Liver (tissue), 3 donors: Measurements from ENCODE around the gene FOXO6.

Experiments
- CTCF ChIP-seq: fragments of 150-350 bp; IDR thresholded peaks from 2 replicates; pipeline ENCODE4 v1.5.1; 2017; ENCODE audit warnings: improper control_type of control experiment, low read depth, low read length; ENCODE audit not compliant: missing input control
- EGR1 ChIP-seq, 2 donors: IDR thresholded peaks; 2 replicates each; pipeline ENCODE4 v1.6.1; 2016 to 2018; ENCODE audit warnings: antibody characterized with exemption in 2 of 2, low read depth in 2 of 2
- GABPA ChIP-seq, 2 donors: IDR thresholded peaks in 1 of 2; conservative IDR thresholded peaks in 1 of 2; 2 replicates each; pipeline ENCODE4 v1.6.1; 2016; ENCODE audit warnings: antibody characterized with exemption in 2 of 2, mild to moderate bottlenecking in 1 of 2, moderate library complexity in 1 of 2
- JUND ChIP-seq, 2 donors: IDR thresholded peaks; 2 replicates each; pipeline ENCODE4 v1.6.1; 2016; ENCODE audit warnings: antibody characterized with exemption in 2 of 2
- MAX ChIP-seq: IDR thresholded peaks from 2 replicates; pipeline ENCODE4 v1.6.1; 2016; ENCODE audit warnings: antibody characterized with exemption
- NR2F2 ChIP-seq: IDR thresholded peaks from 2 replicates; pipeline ENCODE4 v1.6.1; 2016; ENCODE audit warnings: antibody characterized with exemption
- RAD21 ChIP-seq, 2 donors: IDR thresholded peaks; 2 replicates each; pipeline ENCODE4 v1.6.1; 2016; ENCODE audit warnings: antibody characterized with exemption in 2 of 2, mild to moderate bottlenecking in 2 of 2
- TAF1 ChIP-seq: conservative IDR thresholded peaks from 2 replicates; pipeline ENCODE4 v1.6.1; 2016; ENCODE audit warnings: antibody characterized with exemption, mild to moderate bottlenecking
- ZBTB33 ChIP-seq: IDR thresholded peaks from 2 replicates; pipeline ENCODE4 v1.6.1; 2016; ENCODE audit warnings: antibody characterized with exemption
- TF ChIP-seq, protein P1 (sequence below): IDR thresholded peaks from 2 replicates; pipeline ENCODE4 v1.6.1; 2016; ENCODE audit warnings: antibody characterized with exemption
- donor health status: healthy.
- donor health status: healthy.

- TF ChIP-seq MAX (no peak), CTCF (no peak), EGR1 (IDR thresholded peaks at IDR 0.05; ENCODE audit: low read depth in 2 of 2) (no peak), TAF1 (no peak), JUND (IDR thresholded peaks at IDR 0.05) (no peak), ZBTB33 (no peak), NR2F2 (no peak), RAD21 (IDR thresholded peaks at IDR 0.05) (no peak), GABPA (IDR thresholded peaks at IDR 0.05 in 1 of 2, conservative IDR thresholded peaks at IDR 0.05 in 1 of 2) (no peak)
- TF ChIP-seq, protein P1, sequence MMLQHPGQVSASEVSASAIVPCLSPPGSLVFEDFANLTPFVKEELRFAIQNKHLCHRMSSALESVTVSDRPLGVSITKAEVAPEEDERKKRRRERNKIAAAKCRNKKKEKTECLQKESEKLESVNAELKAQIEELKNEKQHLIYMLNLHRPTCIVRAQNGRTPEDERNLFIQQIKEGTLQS: no peak
Observed at GRCh38 chr1:41412748-41413147, 51.5 kb downstream of the FOXO6 start.
